Measurements from ENCODE around the gene TRH. TPM values are rescaled to one million over a fixed set of nuclear protein-coding genes. Genes with fewer than 3 reads are reported as not detected.
A peak's percentile ranks its signal among the peaks of the same experiment; 100 is the strongest.
"Not testable (repeated sequence)": the region's sequence is repeated elsewhere in the genome, so short reads cannot be mapped to it uniquely, and the experiment has no call there.

The TRH gene
- total and polyA plus RNA-seq, 2 experiments from 2014 or later = 0.19 TPM; not detected in 1

- in situ Hi-C loops (cut with MboI) = no loop called here
- Histone ChIP-seq H3K4me2 (ENCODE audit: unreplicated experiment) (no peak overlapping the region), H4K20me1 (ENCODE audit: insufficient read depth) (no peaks in the 10 kb centered on the region), H3K79me2 (ENCODE audit: insufficient read depth) (no peaks in the 10 kb centered on the region), H3K27ac (no peak overlapping the region), H3K9me2 (ENCODE audit: insufficient read depth) (no peaks in the 10 kb centered on the region), H3K27me3 (replicated peaks; ENCODE audit: insufficient read depth) (peaks cover 38% of the 10 kb centered on the region), H3K36me3 (ENCODE audit: low read depth) (no peaks in the 10 kb centered on the region), H3K4me1 (ENCODE audit: insufficient read depth) (no peaks in the 10 kb centered on the region), H2AFZ (no peak overlapping the region), H3F3A (ENCODE audit: insufficient read depth) (no peaks in the 10 kb centered on the region), H3K4me3 (no peak overlapping the region), H3K9ac (no peak overlapping the region), H3K9me3 (ENCODE audit: low read depth) (no peaks in the 10 kb centered on the region)
- TF ChIP-seq EZH2 (IDR thresholded peaks at IDR 0.05; ENCODE audit: insufficient read depth, poor library complexity, severe bottlenecking) (no peak), EZH2phosphoT487 (IDR thresholded peaks at IDR 0.05; ENCODE audit: insufficient read depth, low read depth) (no peak)
- 58 to 67% methylated on average over 4 of the region's 4 CpGs for WGBS, 2 experiments (ENCODE audit: low coverage in 1 of 2, low lambda C conversion rate in 2 of 2, missing lambda C conversion rate in 2 of 2)
- DNase-seq = no peak
These were observed 21.6 kb downstream of the TRH start for GRCh38 chr3:129996073-129996472.

DNA sequence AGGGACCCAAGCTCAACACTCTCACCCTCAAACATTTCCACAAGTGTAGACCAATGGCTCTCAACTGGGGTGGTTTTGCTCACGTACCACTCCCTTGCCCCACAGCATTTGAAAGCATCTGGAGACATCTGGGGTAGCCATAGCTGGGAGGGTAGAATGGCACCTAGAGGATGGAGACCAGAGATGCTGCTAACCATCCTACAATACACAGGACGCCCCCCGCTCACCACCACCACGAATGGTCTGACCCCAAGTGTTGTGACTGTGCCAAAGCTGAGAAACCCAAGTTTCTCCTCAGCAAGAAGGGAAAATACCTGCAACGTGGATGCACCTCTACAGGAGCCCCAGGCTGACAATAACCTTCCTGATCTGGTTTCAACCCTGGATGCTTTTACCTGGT is 24.7 kb downstream of the TRH start:
- H2AFZ ChIP-seq; H3K4me1 ChIP-seq (ENCODE audit: insufficient read depth); in situ Hi-C loops (cut with MboI); H3K36me3 ChIP-seq (ENCODE audit: low read depth); H3K4me3 ChIP-seq; H3K4me2 ChIP-seq (ENCODE audit: unreplicated experiment); H3K79me2 ChIP-seq (ENCODE audit: insufficient read depth); H3K27ac ChIP-seq; DNase-seq; H4K20me1 ChIP-seq (ENCODE audit: insufficient read depth); H3K9ac ChIP-seq; H3F3A ChIP-seq (ENCODE audit: insufficient read depth); H3K9me2 ChIP-seq (ENCODE audit: insufficient read depth); H3K9me3 ChIP-seq (ENCODE audit: low read depth): not testable (repeated sequence)
- 39 to 50% methylated on average over 5 of the region's 5 CpGs for WGBS, 2 experiments (ENCODE audit: low coverage in 1 of 2, low lambda C conversion rate in 2 of 2, missing lambda C conversion rate in 2 of 2)
- peaks cover 33% of the 10 kb centered on the region for H3K27me3 ChIP-seq (replicated peaks; ENCODE audit: insufficient read depth)

DNA sequence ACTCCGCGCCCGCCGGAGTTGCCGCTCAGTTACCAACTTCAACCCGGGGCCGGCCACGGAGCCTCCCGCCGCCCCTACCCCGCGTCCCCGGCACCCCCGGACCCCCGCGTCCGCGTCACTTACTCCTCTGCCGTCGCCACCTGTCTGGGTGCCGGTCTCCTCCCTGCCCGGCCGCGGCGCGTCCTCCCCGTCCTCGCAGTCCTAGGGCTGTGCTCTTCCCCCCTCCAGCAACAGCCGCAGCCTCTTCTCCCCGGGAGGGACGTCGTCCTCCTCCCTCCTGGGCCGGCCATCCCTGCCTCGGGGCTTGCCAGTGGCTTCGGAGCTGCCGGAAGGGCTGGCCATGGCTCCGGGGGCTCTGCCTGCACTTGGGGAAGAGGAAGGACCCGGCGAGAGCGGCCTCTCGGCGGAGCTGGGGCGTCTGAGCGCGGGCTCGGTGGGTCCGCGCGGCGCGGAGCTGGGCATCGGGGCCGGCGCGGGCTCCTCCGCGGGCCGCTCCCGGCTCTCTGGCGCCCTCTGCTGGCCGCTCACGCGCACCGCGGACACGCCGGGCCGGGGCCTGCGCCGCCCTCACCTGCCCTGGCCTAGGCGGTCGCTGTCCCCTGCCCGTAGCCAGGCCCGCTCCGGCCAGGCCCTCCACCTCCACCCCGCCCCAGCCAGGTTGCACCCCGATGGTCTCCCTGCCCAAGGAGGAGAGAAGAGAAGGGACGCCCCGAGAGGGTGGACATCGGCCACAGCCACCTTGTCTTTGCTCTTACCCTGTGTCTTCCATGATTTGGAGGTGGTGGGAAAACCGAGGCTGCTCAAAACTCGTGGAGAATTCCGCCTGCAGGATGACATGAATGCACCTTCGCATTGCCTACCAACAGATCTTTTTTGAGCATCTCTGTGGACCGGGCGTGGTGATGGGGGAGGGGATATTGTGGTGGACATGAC is 28.4 kb downstream of the TRH start:
- Histone ChIP-seq H3K4me3 (peak overlapping the region; percentile 72), H2AFZ (peak overlapping the region; percentile 95), H3K4me2 (ENCODE audit: unreplicated experiment) (peak overlapping the region; percentile 71), H3K27me3 (replicated peaks; ENCODE audit: insufficient read depth) (peaks cover 17% of the 10 kb centered on the region), H3K9ac (peak overlapping the region; percentile 62)
- peak; percentile 45 for DNase-seq
- 4 to 8% methylated on average over 46 to 79 of the region's 86 CpGs for WGBS, 2 experiments (ENCODE audit: low coverage in 1 of 2, low lambda C conversion rate in 2 of 2, missing lambda C conversion rate in 2 of 2)
- H3K9me2 ChIP-seq (ENCODE audit: insufficient read depth); H3K9me3 ChIP-seq (ENCODE audit: low read depth); H3K27ac ChIP-seq; H3K36me3 ChIP-seq (ENCODE audit: low read depth); H3K79me2 ChIP-seq (ENCODE audit: insufficient read depth); H4K20me1 ChIP-seq (ENCODE audit: insufficient read depth); in situ Hi-C loops (cut with MboI); H3K4me1 ChIP-seq (ENCODE audit: insufficient read depth); H3F3A ChIP-seq (ENCODE audit: insufficient read depth): not testable (repeated sequence)

GRCh38 chr3:130010556-130010955 is 36.0 kb downstream of the TRH start:
- Histone ChIP-seq H4K20me1 (ENCODE audit: insufficient read depth) (no peaks in the 10 kb centered on the region), H3K9me3 (ENCODE audit: low read depth) (no peaks in the 10 kb centered on the region), H3K4me1 (ENCODE audit: insufficient read depth) (no peaks in the 10 kb centered on the region), H3K9me2 (ENCODE audit: insufficient read depth) (no peaks in the 10 kb centered on the region), H3K79me2 (ENCODE audit: insufficient read depth) (no peaks in the 10 kb centered on the region), H2AFZ (no peak overlapping the region), H3K4me3 (no peak overlapping the region), H3K4me2 (ENCODE audit: unreplicated experiment) (no peak overlapping the region), H3K36me3 (ENCODE audit: low read depth) (no peaks in the 10 kb centered on the region), H3F3A (ENCODE audit: insufficient read depth) (no peaks in the 10 kb centered on the region), H3K27ac (no peak overlapping the region), H3K9ac (no peak overlapping the region), H3K27me3 (replicated peaks; ENCODE audit: insufficient read depth) (peaks cover 16% of the 10 kb centered on the region)
- WGBS, 2 experiments (ENCODE audit: low coverage in 1 of 2, low lambda C conversion rate in 2 of 2, missing lambda C conversion rate in 2 of 2) = 59 to 64% methylated on average over 18 of the region's 19 CpGs
- in situ Hi-C loops (cut with MboI) = no loop called here
- DNase-seq = no peak
- no peak for TF ChIP-seq EZH2phosphoT487 (IDR thresholded peaks at IDR 0.05; ENCODE audit: insufficient read depth, low read depth)
- no peak for TF ChIP-seq EZH2 (IDR thresholded peaks at IDR 0.05; ENCODE audit: insufficient read depth, poor library complexity, severe bottlenecking)

DNA sequence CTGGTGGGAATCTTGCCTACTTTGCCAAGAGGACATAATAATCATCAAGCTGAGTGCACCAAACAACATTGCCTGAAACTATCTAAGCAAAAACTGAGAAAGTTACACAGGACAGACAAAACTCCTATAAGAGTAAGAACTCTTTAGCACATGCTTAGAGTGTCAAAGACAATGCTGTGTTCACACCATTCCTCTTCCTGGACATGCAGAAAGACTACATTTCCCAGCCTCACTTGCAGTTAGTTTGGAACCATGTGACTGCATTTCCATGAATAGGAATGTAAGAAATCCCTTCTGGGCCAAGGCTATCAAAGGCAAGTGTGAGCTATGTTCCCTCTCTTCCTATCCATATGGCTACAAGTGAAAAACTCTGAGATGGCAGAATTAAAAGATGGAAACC is 37.6 kb downstream of the TRH start:
- H3K4me3 ChIP-seq; H3K27ac ChIP-seq; H3K79me2 ChIP-seq (ENCODE audit: insufficient read depth); H4K20me1 ChIP-seq (ENCODE audit: insufficient read depth); H2AFZ ChIP-seq; H3K9me3 ChIP-seq (ENCODE audit: low read depth); H3F3A ChIP-seq (ENCODE audit: insufficient read depth); H3K4me1 ChIP-seq (ENCODE audit: insufficient read depth); H3K36me3 ChIP-seq (ENCODE audit: low read depth); H3K9me2 ChIP-seq (ENCODE audit: insufficient read depth); H3K4me2 ChIP-seq (ENCODE audit: unreplicated experiment); H3K9ac ChIP-seq; in situ Hi-C loops (cut with MboI): not testable (repeated sequence)
- peak; percentile 15 for DNase-seq
- H3K27me3 ChIP-seq (replicated peaks; ENCODE audit: insufficient read depth) = peaks cover 14% of the 10 kb centered on the region

GRCh38 chr3:130013246-130013645 is 38.7 kb downstream of the TRH start:
- H3K4me2 ChIP-seq (ENCODE audit: unreplicated experiment); in situ Hi-C loops (cut with MboI); H2AFZ ChIP-seq; H3K79me2 ChIP-seq (ENCODE audit: insufficient read depth); H3F3A ChIP-seq (ENCODE audit: insufficient read depth); H4K20me1 ChIP-seq (ENCODE audit: insufficient read depth); H3K9me3 ChIP-seq (ENCODE audit: low read depth); H3K4me3 ChIP-seq; H3K4me1 ChIP-seq (ENCODE audit: insufficient read depth); H3K9me2 ChIP-seq (ENCODE audit: insufficient read depth); H3K27ac ChIP-seq; DNase-seq; H3K9ac ChIP-seq; H3K36me3 ChIP-seq (ENCODE audit: low read depth): not testable (repeated sequence)
- H3K27me3 ChIP-seq (replicated peaks; ENCODE audit: insufficient read depth) = peaks cover 12% of the 10 kb centered on the region; the same call in 1 of the 2 replicates
- WGBS, 2 experiments (ENCODE audit: low coverage in 1 of 2, low lambda C conversion rate in 2 of 2, missing lambda C conversion rate in 2 of 2) = 72 to 78% methylated on average over 21 of the region's 21 CpGs

Measured in GM23248 (cell line).